SK-N-SH treated with all-trans-retinoic acid at 6 μM for 48 hours (cell line): Measurements from ENCODE around the gene AGAP9.

Experiments used
- ATAC-seq: fragments of 200-7000 bp; cut with Tn5 transposase; 3 replicates; pipeline ENCODE4 v1.9.1; 2020; ENCODE audit warnings: mild to moderate bottlenecking, moderate library complexity
- ARNTL ChIP-seq: fragments of 450-650 bp; formaldehyde crosslinking; IDR thresholded peaks from 2 replicates; pipeline ENCODE4 v1.5.0; 2020; ENCODE audit warnings: low read depth, mild to moderate bottlenecking, moderate library complexity, borderline replicate concordance
- BACH2 ChIP-seq: fragments of 250-450 bp; sonication (Bioruptor Pico); IDR thresholded peaks from 2 replicates; pipeline ENCODE4 v1.9.0; 2021; ENCODE audit warnings: mild to moderate bottlenecking, borderline replicate concordance
- CSDC2 ChIP-seq: fragments of 250-450 bp; sonication (Bioruptor Pico); IDR thresholded peaks from 2 replicates; pipeline ENCODE4 v1.5.0; 2020; ENCODE audit warnings: mild to moderate bottlenecking, moderate library complexity
- ESRRG ChIP-seq: fragments of 250-450 bp; sonication (Bioruptor Pico); IDR thresholded peaks from 2 replicates; pipeline ENCODE4 v1.6.1; 2021; ENCODE audit warnings: mild to moderate bottlenecking
- GLIS3 ChIP-seq: fragments of 250-450 bp; sonication (Bioruptor Pico); IDR thresholded peaks from 2 replicates; pipeline ENCODE4 v1.5.0; 2020; ENCODE audit warnings: mild to moderate bottlenecking, moderate library complexity
- ISL1 ChIP-seq: fragments of 250-450 bp; sonication (Bioruptor Pico); IDR thresholded peaks from 2 replicates; pipeline ENCODE4 v2.1.2; 2022; ENCODE audit warnings: mild to moderate bottlenecking, moderate library complexity
- OSR1 ChIP-seq: fragments of 250-450 bp; sonication (Bioruptor Pico); IDR thresholded peaks from 2 replicates; pipeline ENCODE4 v1.8.0; 2022; ENCODE audit warnings: moderate library complexity, mild to moderate bottlenecking, inconsistent platforms
- PPARA ChIP-seq: fragments of 250-450 bp; sonication (Bioruptor Pico); IDR thresholded peaks from 2 replicates; pipeline ENCODE4 v1.5.0; 2020; ENCODE audit warnings: mild to moderate bottlenecking, borderline replicate concordance
- RARB ChIP-seq: fragments of 250-450 bp; sonication (Bioruptor Pico); IDR thresholded peaks from 2 replicates; pipeline ENCODE4 v1.8.0; 2021; ENCODE audit warnings: mild to moderate bottlenecking, moderate library complexity
- SNAI2 ChIP-seq: fragments of 250-450 bp; sonication (Bioruptor Pico); IDR thresholded peaks from 2 replicates; pipeline ENCODE4 v1.5.0; 2020; ENCODE audit warnings: mild to moderate bottlenecking, moderate library complexity
- TCF4 ChIP-seq: fragments of 250-450 bp; sonication (Bioruptor Pico); IDR thresholded peaks from 2 replicates; pipeline ENCODE4 v1.8.0; 2021; ENCODE audit warnings: mild to moderate bottlenecking, moderate library complexity, borderline replicate concordance
- TOX ChIP-seq: fragments of 250-450 bp; sonication (Bioruptor Pico); IDR thresholded peaks from 2 replicates; pipeline ENCODE4 v1.8.0; 2021; ENCODE audit warnings: mild to moderate bottlenecking, moderate library complexity, borderline replicate concordance
- ZC3H10 ChIP-seq: fragments of 250-450 bp; sonication (Bioruptor Pico); IDR thresholded peaks from 2 replicates; pipeline ENCODE4 v1.5.1; 2021; ENCODE audit warnings: mild to moderate bottlenecking, moderate library complexity
- ZFP3 ChIP-seq: fragments of 250-450 bp; sonication (Bioruptor Pico); IDR thresholded peaks from 2 replicates; pipeline ENCODE4 v1.5.0; 2020; ENCODE audit warnings: mild to moderate bottlenecking, moderate library complexity
- ZFP30 ChIP-seq: fragments of 450-650 bp; formaldehyde crosslinking; IDR thresholded peaks from 2 replicates; pipeline ENCODE4 v1.5.0; 2022; ENCODE audit warnings: mild to moderate bottlenecking, moderate library complexity
- ZNF70 ChIP-seq: fragments of 450-650 bp; formaldehyde crosslinking; IDR thresholded peaks from 2 replicates; pipeline ENCODE4 v1.5.0; 2020; ENCODE audit warnings: mild to moderate bottlenecking, moderate library complexity
- ZNF8 ChIP-seq: fragments of 450-650 bp; formaldehyde crosslinking; IDR thresholded peaks from 2 replicates; pipeline ENCODE4 v1.5.0; 2020; ENCODE audit warnings: mild to moderate bottlenecking, moderate library complexity
- TF ChIP-seq, protein P1 (sequence below): fragments of 250-450 bp; sonication (Bioruptor Pico); IDR thresholded peaks from 2 replicates; pipeline ENCODE4 v1.5.1; 2021; ENCODE audit warnings: mild to moderate bottlenecking, moderate library complexity
- TF ChIP-seq, protein P2 (sequence below): fragments of 250-450 bp; sonication (Bioruptor Pico); IDR thresholded peaks from 2 replicates; pipeline ENCODE4 v1.5.1; 2020; ENCODE audit warnings: low read depth, mild to moderate bottlenecking, moderate library complexity
- TF ChIP-seq, protein P3 (sequence below): fragments of 250-450 bp; sonication (Bioruptor Pico); IDR thresholded peaks from 2 replicates; pipeline ENCODE4 v1.8.0; 2021; ENCODE audit warnings: low read depth, mild to moderate bottlenecking, moderate library complexity, borderline replicate concordance
- TF ChIP-seq, protein P4 (sequence below): fragments of 250-450 bp; sonication (Bioruptor Pico); IDR thresholded peaks from 2 replicates; pipeline ENCODE4 v1.8.0; 2020; ENCODE audit warnings: mild to moderate bottlenecking, moderate library complexity, borderline replicate concordance

The AGAP9 gene

DNA sequence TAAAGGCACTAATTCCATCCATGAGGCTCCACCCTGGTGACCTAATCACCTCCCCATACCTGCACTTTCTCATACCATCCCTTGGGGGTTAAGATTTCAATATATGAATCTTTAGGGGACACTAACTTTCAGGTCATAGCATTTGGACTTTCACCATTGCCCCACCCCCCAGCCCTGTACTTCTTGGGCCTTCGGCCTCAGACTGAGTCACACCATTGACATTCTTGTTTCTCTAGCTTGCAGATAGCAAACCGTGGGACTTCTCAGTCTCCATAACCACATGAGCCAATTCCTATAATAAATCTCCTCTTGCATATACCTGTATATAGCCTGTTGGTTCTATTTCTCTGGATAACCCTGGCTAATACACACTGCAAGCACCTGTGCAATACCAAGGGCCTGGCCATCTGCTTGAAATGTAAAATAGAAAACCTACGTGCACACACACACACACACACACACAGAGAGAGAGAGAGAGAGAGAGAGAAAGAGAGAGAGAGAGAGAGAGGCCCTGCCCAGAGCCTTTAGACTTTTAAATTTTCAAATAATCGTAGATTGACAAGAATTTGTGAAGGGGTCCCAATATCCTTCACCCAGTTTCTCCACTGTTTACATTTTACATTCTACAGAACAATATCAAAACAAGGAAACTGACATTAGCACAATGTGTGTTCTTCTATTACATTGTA is 64.8 kb downstream of the AGAP9 start:
- TF ChIP-seq, protein P1, sequence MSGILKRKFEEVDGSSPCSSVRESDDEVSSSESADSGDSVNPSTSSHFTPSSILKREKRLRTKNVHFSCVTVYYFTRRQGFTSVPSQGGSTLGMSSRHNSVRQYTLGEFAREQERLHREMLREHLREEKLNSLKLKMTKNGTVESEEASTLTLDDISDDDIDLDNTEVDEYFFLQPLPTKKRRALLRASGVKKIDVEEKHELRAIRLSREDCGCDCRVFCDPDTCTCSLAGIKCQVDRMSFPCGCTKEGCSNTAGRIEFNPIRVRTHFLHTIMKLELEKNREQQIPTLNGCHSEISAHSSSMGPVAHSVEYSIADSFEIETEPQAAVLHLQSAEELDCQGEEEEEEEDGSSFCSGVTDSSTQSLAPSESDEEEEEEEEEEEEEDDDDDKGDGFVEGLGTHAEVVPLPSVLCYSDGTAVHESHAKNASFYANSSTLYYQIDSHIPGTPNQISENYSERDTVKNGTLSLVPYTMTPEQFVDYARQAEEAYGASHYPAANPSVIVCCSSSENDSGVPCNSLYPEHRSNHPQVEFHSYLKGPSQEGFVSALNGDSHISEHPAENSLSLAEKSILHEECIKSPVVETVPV (CRISPR knock-in tag): no peak
- TF ChIP-seq, protein P2, sequence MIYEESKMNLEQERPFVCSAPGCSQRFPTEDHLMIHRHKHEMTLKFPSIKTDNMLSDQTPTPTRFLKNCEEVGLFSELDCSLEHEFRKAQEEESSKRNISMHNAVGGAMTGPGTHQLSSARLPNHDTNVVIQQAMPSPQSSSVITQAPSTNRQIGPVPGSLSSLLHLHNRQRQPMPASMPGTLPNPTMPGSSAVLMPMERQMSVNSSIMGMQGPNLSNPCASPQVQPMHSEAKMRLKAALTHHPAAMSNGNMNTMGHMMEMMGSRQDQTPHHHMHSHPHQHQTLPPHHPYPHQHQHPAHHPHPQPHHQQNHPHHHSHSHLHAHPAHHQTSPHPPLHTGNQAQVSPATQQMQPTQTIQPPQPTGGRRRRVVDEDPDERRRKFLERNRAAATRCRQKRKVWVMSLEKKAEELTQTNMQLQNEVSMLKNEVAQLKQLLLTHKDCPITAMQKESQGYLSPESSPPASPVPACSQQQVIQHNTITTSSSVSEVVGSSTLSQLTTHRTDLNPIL (CRISPR knock-in tag): no peak
- TF ChIP-seq ZC3H10 (CRISPR knock-in tag): no peak
- no peak for TF ChIP-seq SNAI2 (CRISPR knock-in tag)
- no peak for TF ChIP-seq ZNF8
- no peak for TF ChIP-seq OSR1 (CRISPR knock-in tag)
- TF ChIP-seq BACH2 (CRISPR knock-in tag): no peak
- no peak for TF ChIP-seq ISL1 (CRISPR knock-in tag)
- TF ChIP-seq PPARA: no peak
- no peak for TF ChIP-seq RARB (CRISPR knock-in tag)
- TF ChIP-seq ESRRG (CRISPR knock-in tag): no peak
- no peak for TF ChIP-seq ARNTL (CRISPR knock-in tag)
- no peak for TF ChIP-seq GLIS3 (CRISPR knock-in tag)
- TF ChIP-seq ZFP3 (CRISPR knock-in tag): no peak
- TF ChIP-seq ZNF70: no peak
- TF ChIP-seq, protein P3, sequence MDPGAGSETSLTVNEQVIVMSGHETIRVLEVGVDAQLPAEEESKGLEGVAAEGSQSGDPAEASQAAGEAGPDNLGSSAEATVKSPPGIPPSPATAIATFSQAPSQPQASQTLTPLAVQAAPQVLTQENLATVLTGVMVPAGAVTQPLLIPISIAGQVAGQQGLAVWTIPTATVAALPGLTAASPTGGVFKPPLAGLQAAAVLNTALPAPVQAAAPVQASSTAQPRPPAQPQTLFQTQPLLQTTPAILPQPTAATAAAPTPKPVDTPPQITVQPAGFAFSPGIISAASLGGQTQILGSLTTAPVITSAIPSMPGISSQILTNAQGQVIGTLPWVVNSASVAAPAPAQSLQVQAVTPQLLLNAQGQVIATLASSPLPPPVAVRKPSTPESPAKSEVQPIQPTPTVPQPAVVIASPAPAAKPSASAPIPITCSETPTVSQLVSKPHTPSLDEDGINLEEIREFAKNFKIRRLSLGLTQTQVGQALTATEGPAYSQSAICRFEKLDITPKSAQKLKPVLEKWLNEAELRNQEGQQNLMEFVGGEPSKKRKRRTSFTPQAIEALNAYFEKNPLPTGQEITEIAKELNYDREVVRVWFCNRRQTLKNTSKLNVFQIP (CRISPR knock-in tag): no peak
- TF ChIP-seq, all 23 proteins: peak for 0
- ATAC-seq: no peak

DNA sequence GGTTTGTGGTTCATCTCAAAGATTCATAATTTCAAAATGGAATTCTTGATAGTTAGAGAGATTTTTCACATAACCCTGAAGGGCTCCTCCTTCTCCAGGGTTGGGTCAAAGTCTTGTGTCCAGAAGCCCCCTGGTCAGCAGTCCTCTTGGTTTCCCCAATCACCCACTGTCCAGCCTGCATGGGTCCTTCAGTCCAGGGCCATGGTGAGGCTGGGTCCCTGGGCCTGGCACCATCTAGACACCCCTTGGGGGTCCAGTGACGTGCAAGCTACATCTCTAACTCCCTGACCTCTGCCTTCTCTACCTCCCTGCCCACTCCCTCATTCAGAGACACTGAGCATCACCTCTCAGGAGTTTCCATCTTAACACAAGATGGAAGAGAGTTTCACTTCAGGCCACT is 65.6 kb downstream of the AGAP9 start:
- no peak for ATAC-seq
- TF ChIP-seq GLIS3 (CRISPR knock-in tag): no peak
- TF ChIP-seq, protein P2 (CRISPR knock-in tag): no peak
- TF ChIP-seq ZNF70: no peak
- TF ChIP-seq, protein P4, sequence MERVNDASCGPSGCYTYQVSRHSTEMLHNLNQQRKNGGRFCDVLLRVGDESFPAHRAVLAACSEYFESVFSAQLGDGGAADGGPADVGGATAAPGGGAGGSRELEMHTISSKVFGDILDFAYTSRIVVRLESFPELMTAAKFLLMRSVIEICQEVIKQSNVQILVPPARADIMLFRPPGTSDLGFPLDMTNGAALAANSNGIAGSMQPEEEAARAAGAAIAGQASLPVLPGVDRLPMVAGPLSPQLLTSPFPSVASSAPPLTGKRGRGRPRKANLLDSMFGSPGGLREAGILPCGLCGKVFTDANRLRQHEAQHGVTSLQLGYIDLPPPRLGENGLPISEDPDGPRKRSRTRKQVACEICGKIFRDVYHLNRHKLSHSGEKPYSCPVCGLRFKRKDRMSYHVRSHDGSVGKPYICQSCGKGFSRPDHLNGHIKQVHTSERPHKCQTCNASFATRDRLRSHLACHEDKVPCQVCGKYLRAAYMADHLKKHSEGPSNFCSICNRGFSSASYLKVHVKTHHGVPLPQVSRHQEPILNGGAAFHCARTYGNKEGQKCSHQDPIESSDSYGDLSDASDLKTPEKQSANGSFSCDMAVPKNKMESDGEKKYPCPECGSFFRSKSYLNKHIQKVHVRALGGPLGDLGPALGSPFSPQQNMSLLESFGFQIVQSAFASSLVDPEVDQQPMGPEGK (CRISPR knock-in tag): no peak
- no peak for TF ChIP-seq PPARA
- TF ChIP-seq ZFP30 (CRISPR knock-in tag): no peak

DNA sequence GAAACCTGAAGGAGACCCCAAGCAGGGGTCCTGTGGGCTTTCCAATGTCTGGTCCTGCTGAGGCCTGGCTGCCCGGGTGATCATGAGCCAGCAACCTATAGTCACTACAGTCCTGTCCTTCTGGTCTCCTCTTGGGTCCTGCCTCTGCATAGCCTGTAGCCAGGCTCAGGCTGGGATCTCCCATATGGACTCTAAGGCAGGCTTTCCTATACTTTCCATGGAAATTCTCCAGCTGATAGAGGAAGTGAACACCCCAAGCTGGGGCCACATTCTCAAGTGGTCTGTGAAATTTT is 66.0 kb downstream of the AGAP9 start:
- no peak for ATAC-seq
- TF ChIP-seq ZFP3 (CRISPR knock-in tag) (no peak), ESRRG (CRISPR knock-in tag) (no peak), OSR1 (CRISPR knock-in tag) (no peak), ZNF8 (no peak), ZC3H10 (CRISPR knock-in tag) (no peak), RARB (CRISPR knock-in tag) (no peak), ZNF70 (no peak), PPARA (no peak), CSDC2 (CRISPR knock-in tag) (no peak), ARNTL (CRISPR knock-in tag) (no peak), GLIS3 (CRISPR knock-in tag) (no peak), TOX (CRISPR knock-in tag) (no peak), SNAI2 (CRISPR knock-in tag) (no peak), TCF4 (CRISPR knock-in tag) (no peak)
- TF ChIP-seq, protein P3 (CRISPR knock-in tag): no peak
- TF ChIP-seq, protein P2 (CRISPR knock-in tag): no peak
